Measurements from ENCODE around the gene TAC4. TPM values are rescaled to one million over a fixed set of nuclear protein-coding genes. Genes with fewer than 3 reads are reported as not detected.

The TAC4 gene, protein sequence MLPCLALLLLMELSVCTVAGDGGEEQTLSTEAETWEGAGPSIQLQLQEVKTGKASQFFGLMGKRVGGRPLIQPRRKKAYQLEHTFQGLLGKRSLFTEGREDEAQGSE
- not detected in 2 replicates for total RNA-seq

DNA sequence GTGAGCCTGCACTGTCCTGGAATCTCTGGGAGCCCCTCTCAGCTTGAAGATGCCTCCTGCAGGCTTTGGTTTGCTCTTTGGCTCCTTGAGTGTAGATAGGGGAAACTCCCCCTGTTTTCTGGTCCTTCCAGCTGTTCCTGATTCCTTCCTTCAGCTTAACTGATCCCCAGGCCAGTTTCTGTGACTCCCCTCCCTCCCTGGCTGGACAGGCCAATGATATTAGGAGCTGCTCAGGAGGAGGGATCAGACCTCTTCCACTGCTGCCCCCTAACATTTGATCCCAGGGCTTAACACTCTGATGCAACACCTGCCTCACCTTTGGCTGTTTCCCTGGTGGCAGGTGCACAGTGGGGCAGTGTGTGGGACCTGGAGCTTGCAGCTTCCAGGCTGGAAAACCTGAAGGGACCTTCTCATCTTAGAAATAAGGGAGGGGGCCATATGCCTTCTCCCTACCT is at the start of gene TAC4:
TAC4 (minus strand) TSS at position 51 of the 455 bp plus-strand sequence. CDS start 52 bp downstream, outside the sequence.

DNA sequence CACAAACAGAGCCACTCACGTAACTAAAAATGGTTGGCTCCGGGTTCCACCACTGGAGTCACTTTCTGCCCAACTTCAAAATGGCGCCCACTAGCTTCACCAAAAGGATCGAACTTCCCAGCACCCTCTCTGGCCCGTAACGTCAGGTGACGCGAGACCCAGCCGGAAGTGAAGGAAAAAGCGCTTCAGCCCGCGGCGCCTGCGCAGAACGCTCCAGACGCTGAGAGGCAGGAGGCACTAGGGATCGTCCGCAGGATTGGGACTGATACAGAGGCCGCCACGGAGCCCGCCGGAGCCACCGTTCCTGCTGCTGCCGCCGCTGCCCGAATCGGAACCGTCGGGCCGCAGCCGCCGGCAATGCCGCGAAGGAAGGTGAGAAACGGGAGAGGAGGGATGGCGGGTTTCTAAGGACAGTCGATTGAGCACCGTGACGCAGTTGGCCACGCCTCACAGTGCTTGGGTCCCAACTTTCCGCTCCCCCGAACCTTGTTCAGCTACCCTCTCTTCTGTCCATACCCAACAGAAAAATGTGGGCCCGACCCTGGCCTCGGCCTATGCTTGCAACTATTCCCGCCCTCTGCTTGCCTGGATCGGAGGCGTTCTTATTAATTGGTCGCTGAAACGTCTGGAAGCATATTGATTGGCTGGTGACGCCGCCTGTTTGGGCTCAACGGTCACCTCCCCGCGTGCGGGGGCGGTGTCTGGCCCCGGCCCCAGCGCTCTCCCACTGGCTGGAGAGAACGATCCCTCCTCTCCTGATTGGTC is 59.2 kb downstream of the TAC4 start, which contains the start of gene KAT7:
KAT7 (plus strand) TSS at position 204 of the 765 bp plus-strand sequence; CDS start at position 358, 154 bp downstream.

Other genes with a start within 250 kb of the TAC4 start
- gene SPOP, start 170.0 kb downstream of the TAC4 start, total RNA-seq: 91.7 and 103 TPM in 2 replicates
- gene SLC35B1, start 140.1 kb downstream of the TAC4 start, total RNA-seq: 39.1 and 66.5 TPM in 2 replicates
- gene FAM117A, start 83.9 kb downstream of the TAC4 start, total RNA-seq: 2.6 and 4.2 TPM in 2 replicates
- gene KAT7, start 59.4 kb downstream of the TAC4 start, total RNA-seq: 28.0 and 30.2 TPM in 2 replicates
- not detected in 2 replicates for gene DLX4, start 121.1 kb upstream of the TAC4 start, total RNA-seq
- gene DLX3, start 147.2 kb upstream of the TAC4 start, total RNA-seq: not detected in 2 replicates
- gene ITGA3, start 208.0 kb upstream of the TAC4 start, total RNA-seq: 94.5 and 266 TPM in 2 replicates
- 7.8 and 11.5 TPM in 2 replicates for gene PDK2, start 247.3 kb upstream of the TAC4 start, total RNA-seq

Data from endothelial cell of coronary artery (primary cell).